Type B pancreatic cell (in vitro differentiated cells): ENCODE results near the gene DPP6. TPM values are rescaled to one million over a fixed set of nuclear protein-coding genes. Genes with fewer than 3 reads are reported as not detected.
"Not testable (repeated sequence)": the region's sequence is repeated elsewhere in the genome, so short reads cannot be mapped to it uniquely, and the experiment has no call there.

Experiments used
- DNase-seq: peaks from one replicate; pipeline ENCODE4 v3.0.0; 2021; ENCODE audit warnings: mixed read lengths; ENCODE audit not compliant: unreplicated experiment; ENCODE audit errors: extremely low spot score
- H3K27ac Mint-ChIP-seq: 2 replicates; pipeline ENCODE4 v1.8.0; 2021; ENCODE audit warnings: mild to moderate bottlenecking, mixed read lengths
- H3K27me3 Mint-ChIP-seq: 2 replicates; pipeline ENCODE4 v1.8.0; 2021; ENCODE audit warnings: mixed read lengths
- H3K36me3 Mint-ChIP-seq: 2 replicates; pipeline ENCODE4 v1.8.0; 2021; ENCODE audit warnings: mixed read lengths
- H3K4me1 Mint-ChIP-seq: one replicate; pipeline ENCODE4 v1.8.0; 2021; ENCODE audit warnings: mixed read lengths; ENCODE audit not compliant: unreplicated experiment
- H3K4me3 Mint-ChIP-seq: 2 replicates; pipeline ENCODE4 v1.8.0; 2021; ENCODE audit warnings: mild to moderate bottlenecking, mixed read lengths
- H3K9me3 Mint-ChIP-seq: 2 replicates; pipeline ENCODE4 v1.8.0; 2021; ENCODE audit warnings: mixed read lengths
- CTCF ChIP-seq: fragments of 200-600 bp; sonication (generic); conservative IDR thresholded peaks from 2 replicates; pipeline ENCODE4 v1.5.0; 2021; ENCODE audit warnings: antibody characterized with exemption, mild to moderate bottlenecking
- total RNA-seq: library from RNA; stranded (reverse); gene quantifications from 2 replicates; pipeline ENCODE4 v1.2.1, GENCODE V29; 2021; ENCODE audit warnings: low replicate concordance

The DPP6 gene
- total RNA-seq, 1 donor from 2014 or later, result 4.1 TPM

- not testable (repeated sequence) for H3K4me1 Mint-ChIP-seq, H3K9me3 Mint-ChIP-seq, DNase-seq, H3K4me3 Mint-ChIP-seq, H3K36me3 Mint-ChIP-seq, H3K27me3 Mint-ChIP-seq, H3K27ac Mint-ChIP-seq
Measured at GRCh38 chr7:154146707-154147038, 94.5 kb downstream of the DPP6 start.

DNA sequence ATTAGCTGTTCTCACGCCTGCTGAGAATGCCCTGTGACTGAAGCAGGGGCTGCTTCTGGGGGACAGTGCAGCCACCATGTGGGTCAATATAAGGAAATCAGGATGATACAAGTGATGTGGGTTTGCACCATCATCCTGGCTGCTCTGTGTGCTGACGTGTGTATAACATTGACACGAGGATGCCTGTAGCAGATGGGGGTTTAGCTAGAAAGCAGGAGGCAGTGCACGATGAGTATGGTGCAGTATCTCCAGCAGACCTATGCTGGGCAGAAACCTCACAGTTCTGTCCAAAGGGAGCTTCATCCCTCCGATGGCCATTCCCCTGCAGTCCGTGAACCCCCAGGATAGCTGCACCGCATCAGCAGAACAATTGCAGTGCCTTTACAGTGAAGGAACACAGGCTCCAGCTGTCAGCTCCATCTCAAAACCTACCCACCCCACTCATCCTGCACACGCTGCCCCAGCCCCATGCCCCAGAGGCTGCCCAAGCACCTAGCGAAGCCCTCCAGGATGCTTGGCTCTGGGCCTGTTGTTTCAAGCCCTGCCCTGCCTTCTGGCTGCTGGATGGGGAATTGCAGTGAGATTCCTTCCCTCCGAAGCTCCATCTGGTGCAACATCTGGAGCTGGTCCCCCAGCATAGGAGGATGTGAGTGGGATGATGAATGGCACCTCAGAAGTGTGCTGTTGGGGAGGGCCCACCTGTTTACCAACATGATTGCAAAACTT lies 96.8 kb downstream of the DPP6 start:
- DNase-seq, H3K9me3 Mint-ChIP-seq, H3K27ac Mint-ChIP-seq: not testable (repeated sequence)

DNA sequence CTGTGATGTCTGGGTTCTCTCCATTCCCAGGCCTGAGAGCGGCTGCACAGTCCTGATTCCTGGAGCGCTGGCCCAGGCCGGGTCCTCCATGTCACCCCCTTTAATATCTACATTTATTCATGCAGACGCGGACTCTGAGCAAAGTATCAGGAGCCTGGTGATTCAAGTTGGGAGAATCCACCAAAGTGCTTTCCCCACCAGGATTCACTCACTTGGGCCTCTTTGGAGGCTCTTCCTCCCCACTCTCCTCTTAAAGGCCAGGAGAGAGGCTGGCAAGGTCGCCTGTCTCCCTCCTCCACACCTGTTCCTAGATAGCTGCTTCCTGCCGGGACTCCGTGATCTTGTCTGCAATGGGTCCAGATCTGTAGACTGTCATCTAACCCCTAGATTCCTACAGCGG lies 98.5 kb downstream of the DPP6 start:
- DNase-seq, H3K36me3 Mint-ChIP-seq, H3K27me3 Mint-ChIP-seq, H3K27ac Mint-ChIP-seq, H3K4me3 Mint-ChIP-seq, H3K4me1 Mint-ChIP-seq, H3K9me3 Mint-ChIP-seq: not testable (repeated sequence)

More for the DNA sequence above, 96.8 kb downstream of the DPP6 start:
- not testable (repeated sequence) for H3K4me1 Mint-ChIP-seq, H3K27me3 Mint-ChIP-seq, H3K36me3 Mint-ChIP-seq, H3K4me3 Mint-ChIP-seq

DNA sequence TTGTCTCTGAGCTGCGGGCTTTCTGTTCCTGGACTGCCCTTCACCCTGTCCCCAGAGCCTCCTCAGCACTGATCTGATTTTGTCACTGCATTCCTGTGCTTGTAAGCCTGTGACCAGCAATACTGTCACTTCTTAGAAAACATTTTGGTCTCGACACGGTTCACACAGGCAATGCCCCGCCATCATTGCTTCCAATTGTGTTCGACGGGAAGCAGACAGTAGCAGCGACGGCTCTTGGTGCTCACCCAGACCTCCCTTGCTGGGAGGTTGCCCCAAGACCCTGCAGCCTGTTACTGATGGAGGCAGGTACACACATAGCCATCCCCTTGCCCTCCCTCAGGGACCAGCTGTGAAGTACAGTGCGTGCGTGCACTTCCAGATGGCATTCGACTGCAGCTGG lies 99.1 kb downstream of the DPP6 start:
- not testable (repeated sequence) for H3K9me3 Mint-ChIP-seq, H3K27ac Mint-ChIP-seq, DNase-seq, H3K36me3 Mint-ChIP-seq, H3K4me1 Mint-ChIP-seq, H3K4me3 Mint-ChIP-seq, H3K27me3 Mint-ChIP-seq

GRCh38 chr7:154155928-154156327 lies 103.7 kb downstream of the DPP6 start:
- not testable (repeated sequence) for H3K36me3 Mint-ChIP-seq, H3K9me3 Mint-ChIP-seq, DNase-seq, H3K27me3 Mint-ChIP-seq, H3K4me1 Mint-ChIP-seq, H3K4me3 Mint-ChIP-seq, H3K27ac Mint-ChIP-seq

GRCh38 chr7:154162921-154163320 lies 110.7 kb downstream of the DPP6 start:
- not testable (repeated sequence) for H3K4me3 Mint-ChIP-seq, H3K36me3 Mint-ChIP-seq, H3K27me3 Mint-ChIP-seq, H3K27ac Mint-ChIP-seq, H3K9me3 Mint-ChIP-seq, DNase-seq, H3K4me1 Mint-ChIP-seq

DNA sequence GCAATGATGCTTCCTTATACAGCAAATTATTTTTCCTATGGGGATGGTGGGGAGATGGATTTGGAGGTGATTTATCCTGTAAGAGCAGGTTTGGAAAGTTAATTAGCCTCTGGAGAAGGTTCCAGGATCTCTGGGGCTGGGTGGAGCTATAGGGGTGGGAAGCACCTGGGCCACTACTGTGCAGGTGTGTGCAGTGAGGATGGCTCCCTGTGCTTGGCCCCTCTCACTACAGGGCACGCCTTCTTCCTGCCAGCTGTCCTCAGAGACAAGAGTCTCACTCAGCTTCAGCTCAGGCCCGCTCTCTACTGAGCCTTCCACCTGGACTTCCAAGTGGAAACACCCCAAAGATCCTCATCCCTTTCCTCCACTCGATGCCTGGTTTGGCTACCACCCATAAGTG lies 111.4 kb downstream of the DPP6 start:
- not testable (repeated sequence) for H3K4me1 Mint-ChIP-seq, H3K9me3 Mint-ChIP-seq, H3K27ac Mint-ChIP-seq, H3K27me3 Mint-ChIP-seq, H3K4me3 Mint-ChIP-seq, DNase-seq, H3K36me3 Mint-ChIP-seq

DNA sequence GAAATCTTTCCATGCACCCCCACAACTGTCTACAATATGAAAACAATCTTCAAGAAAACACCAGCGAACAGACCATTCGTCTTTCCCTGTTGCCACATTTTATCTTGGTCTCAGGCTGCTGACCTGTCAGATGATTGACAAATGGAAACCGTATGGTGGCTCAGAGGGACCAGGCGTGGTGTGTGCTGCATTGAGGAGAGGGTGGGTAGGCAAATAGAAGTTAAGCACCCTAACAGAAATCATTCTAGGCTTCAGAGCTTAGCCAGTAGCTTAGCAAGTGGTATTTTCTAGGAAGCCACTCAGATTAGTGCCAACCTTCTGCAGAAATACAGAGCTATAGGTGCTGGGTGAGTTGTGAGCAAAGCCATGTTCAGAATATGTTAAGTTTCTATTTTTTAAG lies 114.9 kb downstream of the DPP6 start:
- no peak overlapping the region for H3K4me3 Mint-ChIP-seq
- no peaks in the 10 kb centered on the region for H3K9me3 Mint-ChIP-seq
- no peak for TF ChIP-seq CTCF
- no peaks in the 10 kb centered on the region for H3K27me3 Mint-ChIP-seq
- no peak overlapping the region for H3K27ac Mint-ChIP-seq
- DNase-seq, result no peak
- H3K36me3 Mint-ChIP-seq, result no peaks in the 10 kb centered on the region
- no peaks in the 10 kb centered on the region for H3K4me1 Mint-ChIP-seq

DNA sequence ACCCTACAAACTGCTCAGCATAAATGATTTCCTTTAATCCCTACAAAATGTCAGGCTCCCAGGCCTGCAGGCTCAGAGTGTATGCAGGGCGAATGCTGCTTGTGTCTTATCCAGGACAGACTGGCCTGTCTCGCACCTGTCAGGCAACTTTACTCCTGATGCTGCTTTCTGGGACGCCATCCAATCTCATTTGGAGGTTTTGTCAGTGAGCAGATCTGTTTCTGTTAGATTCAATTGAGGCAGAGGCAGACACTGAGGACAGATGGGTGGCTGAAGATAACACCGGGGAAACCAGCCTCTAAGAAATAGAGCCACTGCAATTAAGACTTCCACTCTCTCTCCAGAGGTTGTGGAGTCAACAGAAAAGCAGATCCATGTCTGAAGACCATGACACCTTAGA lies 115.6 kb downstream of the DPP6 start:
- no peak for DNase-seq
- Mint-ChIP-seq H3K27ac (no peak overlapping the region), H3K36me3 (no peaks in the 10 kb centered on the region), H3K9me3 (no peaks in the 10 kb centered on the region), H3K27me3 (no peaks in the 10 kb centered on the region), H3K4me1 (no peaks in the 10 kb centered on the region), H3K4me3 (no peak overlapping the region)
- TF ChIP-seq CTCF, result no peak
